Epidermal melanocyte (primary cell): ENCODE data around the gene RPS27A.
A peak's percentile ranks its signal among the peaks of the same experiment; 100 is the strongest.
"Not testable (repeated sequence)": the region's sequence is repeated elsewhere in the genome, so short reads cannot be mapped to it uniquely, and the experiment has no call there.

ENCODE experiments used
- DNase-seq: peaks from one replicate; pipeline ENCODE4 v3.0.0; 2011; ENCODE audit warnings: low spot score; ENCODE audit not compliant: insufficient read length

The RPS27A gene

DNA sequence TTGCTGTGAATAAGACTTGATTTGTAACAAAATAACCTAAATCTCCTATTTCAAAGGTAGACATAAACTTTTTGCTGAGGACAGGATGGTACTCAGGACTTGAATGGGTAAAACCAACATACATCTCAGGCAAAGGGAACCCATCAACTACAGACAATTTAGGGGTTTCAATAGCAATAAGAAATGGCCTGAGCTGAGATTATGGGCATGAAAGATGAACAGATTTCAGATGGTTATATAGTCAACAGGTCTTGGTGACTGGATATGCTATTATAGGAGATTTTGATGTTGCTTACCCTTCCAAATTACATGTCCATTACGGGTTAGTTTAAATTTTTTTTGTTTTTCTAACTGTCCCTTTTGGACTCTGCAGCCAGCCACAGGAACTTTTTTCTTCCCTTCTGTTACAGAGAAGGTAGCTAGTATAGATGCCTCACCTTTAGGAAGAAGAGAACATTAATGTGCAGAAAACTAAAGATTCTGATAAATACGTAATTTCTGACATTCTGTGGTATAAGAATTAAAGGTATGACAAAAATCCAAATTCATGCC is 4.6 kb downstream of the RPS27A start:
- no peak for DNase-seq

DNA sequence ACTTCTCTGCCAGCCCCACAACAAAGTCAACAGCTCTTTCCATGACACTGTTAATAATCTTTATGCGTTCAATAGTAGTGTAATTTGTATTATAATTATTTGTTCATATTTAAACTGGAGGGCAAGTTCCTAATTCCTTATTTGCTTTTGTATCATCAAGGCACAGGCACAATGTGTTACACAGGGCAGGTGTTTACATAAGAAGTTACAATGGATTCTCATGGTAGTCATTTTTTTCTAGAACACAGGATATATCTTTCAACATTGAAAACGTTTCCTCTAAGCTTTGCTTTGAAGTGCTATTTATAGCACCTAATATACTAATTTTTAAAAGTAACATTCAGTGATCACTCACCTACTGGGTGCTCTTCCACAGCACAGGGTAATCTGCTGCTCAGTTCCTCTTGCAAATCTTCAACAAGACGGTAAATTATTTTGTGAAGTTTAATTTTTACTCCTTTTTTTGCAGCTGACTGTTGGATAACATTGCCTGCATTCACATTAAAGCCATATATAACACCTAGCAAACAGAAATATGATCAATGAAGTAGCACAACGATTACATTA is 7.3 kb downstream of the RPS27A start:
- DNase-seq, result no peak

DNA sequence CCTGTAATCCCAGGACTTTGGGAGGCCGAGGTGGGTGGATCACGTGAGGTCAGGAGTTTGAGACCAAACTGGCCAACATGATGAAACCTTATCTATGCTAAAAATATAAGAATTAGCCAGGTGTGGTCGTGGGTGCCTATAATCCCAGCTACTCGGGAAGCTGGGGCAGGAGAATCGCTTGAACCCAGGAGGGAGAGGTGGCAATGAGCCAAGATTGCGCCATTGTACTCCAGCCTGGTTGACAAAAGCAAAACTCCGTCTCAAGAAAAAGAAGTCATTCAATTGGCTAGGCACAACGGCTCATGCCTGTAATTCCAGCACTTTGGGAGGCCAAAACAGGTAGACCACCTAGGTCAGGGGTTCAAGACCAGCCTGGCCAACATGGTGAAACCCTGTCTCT is 9.1 kb downstream of the RPS27A start:
- not testable (repeated sequence) for DNase-seq

DNA sequence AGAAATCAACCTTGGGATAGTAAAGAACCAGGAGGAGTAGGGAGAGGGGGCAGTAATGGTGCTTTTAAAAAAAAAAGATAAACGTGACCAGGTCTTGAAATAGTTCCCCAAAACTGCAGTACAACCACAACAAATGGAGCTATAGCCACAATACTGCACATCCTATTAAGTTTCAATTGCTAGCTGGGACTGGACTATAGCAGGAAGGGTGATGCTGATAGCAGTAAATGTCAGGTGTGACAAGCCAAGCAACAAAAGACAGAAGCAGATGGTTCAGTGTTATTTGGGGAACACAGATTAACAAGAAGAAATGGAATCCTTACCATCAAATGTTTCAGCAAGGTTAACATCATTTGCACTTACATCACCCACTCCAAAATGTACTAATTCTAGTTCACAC is 10.1 kb downstream of the RPS27A start:
- DNase-seq, result no peak

DNA sequence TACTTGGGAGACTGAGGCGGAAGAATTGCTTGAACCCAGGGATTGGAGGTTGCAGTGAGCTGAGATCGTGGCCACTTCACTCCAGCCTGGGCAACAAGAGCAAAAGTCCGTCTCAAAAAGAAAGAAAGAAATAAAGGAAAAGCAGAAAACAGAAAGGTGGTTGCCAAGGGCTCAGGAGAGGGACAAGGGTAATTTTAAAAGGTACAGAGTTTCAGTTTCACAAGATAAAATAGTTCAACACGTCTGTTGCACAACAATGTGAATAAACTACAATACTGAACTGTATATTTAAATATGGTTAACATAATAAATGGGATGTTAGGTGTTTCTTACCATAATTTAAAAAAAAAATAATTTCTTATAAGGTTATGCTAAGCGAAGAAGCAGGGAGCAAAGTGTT is 12.9 kb downstream of the RPS27A start:
- DNase-seq, result no peak

DNA sequence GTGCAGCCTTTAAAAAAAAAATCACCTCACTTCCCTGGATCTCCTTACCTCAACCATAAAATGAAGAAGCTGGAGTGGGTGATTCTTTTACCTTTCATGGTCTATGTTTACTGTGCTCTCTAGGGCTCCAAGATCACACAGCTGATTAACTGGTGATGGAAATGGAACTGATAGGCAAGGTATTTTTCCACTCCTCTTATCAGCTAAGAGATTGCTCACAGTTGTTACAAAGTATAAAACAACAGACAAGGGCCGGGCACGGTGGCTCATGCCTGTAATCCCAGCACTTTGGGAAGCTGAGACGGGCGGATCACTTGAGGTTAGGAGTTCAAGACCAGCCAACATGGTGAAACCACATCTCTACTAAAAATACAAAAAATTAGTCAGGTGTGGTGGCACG is 14.5 kb downstream of the RPS27A start:
- DNase-seq, result no peak

DNA sequence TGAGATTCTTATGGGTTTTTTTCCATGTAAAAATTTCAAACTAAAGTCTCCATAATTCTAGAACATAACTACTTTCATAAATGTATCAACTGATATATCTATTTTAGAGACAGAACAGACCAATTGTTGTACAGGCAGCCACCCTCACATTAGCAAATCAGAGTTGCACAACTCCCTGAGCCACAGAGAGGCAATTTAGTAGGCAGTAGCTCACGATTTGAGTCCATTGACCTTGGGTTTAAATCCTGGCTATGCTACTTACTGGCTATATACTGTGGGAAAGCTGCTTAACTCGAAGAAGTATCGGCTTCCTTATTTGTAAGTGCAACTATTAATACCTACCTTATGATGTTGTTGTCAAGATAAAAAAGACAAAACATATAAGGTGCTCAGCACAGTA is 20.3 kb downstream of the RPS27A start:
- no peak for DNase-seq

DNA sequence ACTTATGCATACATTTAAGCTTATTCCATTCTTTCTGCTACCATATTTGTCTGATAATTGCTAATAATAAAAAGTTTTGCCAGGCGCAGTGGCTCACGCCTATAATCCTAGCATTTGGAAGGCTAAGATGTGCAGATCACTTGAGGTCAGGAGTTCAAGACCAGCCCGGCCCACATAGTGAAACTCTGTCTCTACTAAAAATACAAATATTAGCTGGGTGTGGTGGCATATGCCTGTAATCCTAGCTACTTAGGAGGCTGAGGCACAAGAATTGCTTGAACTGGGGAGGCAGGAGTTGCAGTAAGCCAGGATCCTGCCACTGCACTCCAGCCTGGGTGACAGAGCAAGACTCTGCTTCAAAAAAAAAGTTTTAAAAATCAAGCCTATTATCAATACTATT is 27.1 kb downstream of the RPS27A start:
- not testable (repeated sequence) for DNase-seq

DNA sequence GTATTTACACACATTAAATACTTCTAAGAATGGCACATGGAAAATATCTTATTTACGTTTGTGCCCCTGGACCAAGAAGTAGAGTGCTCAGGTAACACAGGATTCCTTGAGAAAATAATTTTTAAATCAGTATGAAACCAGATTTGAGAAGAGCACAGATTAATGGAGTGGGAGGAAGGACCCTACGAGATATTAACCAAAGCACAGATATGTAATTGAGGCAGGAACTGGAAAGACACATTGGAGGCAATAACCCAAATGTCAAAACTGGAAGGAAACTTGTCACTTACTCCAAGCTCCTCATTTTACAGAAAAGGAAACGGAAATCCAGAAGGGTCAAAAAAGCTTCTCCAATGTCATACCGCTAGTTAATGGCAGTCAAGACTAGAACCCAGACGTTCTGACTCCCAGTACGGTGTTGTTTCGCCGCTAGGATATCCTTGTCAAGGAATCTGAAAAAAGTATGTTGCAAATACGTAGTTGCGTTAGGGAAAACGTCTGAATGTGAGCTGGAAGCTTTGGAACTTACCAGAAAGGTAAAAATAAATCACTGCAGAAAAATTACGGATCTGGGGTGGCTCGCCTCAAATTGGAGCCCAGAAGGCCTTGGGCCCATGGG is 35.9 kb downstream of the RPS27A start:
- no peak for DNase-seq

DNA sequence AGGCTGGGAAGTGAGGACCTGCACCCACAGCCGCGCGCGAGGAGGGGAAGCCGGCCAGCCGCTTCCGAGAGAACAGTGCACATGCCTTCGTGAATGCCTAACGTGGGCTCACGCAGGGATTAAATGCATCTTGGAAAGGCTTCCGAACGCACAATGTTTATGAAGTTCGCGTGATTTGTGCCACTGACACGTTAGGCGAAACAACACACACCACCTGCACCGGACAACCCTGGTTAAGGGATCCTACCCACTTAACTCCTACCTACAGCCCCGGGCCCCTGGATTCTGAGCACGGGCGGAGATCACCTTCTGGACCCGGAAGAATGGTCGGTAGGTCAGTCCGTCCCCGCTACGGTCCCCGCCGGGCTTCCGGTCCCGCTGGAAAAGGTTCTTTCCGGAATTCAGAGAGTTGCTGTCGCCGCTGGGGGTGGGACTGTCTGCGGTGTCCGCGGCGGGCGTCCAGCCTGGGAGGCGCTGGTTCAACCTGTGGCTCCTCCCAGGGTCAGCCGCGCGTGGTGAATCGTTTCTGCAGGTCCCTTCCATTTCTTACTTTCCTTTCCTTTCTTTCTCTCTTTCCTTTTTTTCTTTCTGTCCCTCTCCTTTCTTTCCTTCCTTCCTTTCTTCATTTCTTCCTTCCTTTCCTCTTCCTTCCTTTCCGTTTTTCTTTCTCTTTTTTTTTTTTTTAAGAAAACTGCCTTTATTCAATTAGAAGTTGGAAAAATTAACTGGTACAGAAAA is 36.6 kb downstream of the RPS27A start, which contains the start of gene MTIF2:
MTIF2 (minus strand) TSS at position 325 of the 738 bp plus-strand sequence. CDS start 5,373 bp downstream, outside the sequence.
- DNase-seq, result peak; percentile 86

DNA sequence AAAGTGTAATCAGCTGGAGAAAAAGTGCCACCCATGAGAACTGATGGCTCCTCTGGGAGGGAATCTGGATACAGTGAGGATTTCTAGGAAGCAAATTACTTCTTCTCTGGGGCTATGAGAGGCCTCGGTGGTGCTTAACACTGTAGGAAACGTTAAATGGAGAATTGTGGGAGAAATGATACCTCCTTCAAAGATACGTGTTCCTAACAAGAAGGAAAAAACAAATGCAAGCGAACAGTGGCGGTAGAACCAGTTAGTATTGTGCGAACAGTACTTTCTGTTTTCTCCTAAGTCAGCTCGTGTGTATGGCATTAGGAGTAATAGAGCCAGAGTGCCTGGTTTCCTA is 37.1 kb downstream of the RPS27A start:
- no peak for DNase-seq

DNA sequence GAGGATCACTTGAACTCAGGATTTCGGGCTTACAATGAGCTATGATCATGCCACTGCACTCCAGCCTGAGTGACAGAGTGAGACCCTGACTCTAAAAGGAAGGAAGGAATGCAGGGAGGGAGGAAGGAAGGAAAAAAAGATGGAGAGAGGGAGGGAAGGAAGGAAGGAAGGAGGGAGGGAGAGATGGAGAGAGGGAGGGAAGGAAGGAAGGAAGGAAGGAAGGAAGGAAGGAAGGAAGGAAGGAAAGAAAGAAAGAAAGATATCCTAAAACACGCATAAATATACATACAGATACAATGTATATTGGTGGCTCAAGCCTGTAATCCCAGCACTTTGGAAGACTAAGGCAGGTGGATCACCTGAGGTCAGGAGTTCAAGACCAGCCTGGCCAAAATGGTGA is 41.9 kb downstream of the RPS27A start:
- DNase-seq, result not testable (repeated sequence)

DNA sequence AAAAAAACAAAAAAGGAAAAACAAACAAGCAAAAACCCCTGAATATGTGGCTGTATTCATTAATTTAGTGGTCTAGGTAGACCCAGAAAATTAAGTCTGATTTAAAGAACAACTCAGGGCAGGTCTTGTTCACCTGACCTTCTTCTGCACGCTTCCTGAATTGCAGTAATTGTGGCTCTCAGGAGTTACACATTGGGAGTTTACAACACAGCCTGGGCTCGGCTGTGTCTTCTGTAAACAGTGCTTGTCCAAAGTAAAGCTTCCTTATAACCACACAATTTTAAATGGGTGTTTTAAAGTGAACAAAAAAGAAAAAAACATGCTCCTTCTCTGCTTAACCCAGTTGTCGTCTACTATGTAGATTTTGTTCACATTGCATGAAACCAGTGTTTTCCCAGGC is 44.8 kb downstream of the RPS27A start:
- no peak for DNase-seq

DNA sequence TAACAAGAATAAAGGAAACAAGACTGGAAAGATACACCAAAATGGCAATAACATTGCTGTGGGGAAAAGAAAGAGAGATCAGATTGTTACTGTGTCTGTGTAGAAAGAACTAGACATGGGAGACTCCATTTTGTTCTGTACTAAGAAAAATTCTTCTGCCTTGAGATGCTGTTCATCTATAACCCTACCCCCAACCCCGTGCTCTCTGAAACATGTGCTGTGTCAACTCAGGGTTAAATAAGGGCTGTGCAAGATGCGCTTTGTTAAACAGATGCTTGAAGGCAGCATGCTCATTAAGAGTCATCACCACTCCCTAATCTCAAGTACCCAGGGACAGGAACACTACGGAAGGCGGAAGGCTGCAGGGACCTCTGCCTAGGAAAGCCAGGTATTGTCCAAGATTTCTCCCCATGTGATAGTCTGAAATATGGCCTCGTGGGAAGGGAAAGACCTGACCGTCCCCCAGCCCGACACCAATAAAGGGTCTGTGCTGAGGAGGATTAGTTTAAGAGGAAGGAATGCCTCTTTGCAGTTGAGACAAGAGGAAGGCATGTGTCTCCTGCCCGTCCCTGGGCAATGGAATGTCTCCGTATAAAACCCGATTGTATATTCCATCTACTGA is 46.8 kb downstream of the RPS27A start:
- not testable (repeated sequence) for DNase-seq

DNA sequence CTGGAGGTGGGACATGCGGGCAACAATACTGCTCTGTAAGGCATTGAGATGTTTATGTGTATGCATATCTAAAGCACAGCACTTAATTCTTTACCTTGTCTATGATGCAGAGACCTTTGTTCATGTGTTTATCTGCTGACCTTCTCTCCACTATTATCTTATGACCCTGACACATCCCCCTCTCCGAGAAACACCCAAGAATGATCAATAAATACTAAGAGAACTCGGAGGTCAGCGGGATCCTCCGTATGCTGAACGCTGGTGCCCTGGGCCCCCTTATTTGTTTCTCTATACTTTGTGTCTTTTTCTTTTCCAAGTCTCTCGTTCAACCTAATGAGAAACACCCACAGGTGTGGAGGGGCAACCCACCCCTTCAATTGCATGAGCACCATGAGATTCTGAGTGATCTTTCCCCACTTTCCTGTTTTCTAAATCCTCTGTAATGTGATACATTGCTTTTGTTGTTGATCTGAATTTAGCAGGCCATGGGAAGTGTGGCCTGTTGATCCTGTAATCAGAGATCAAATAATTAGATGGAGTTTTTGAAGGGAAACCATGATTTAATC is 47.5 kb downstream of the RPS27A start:
- not testable (repeated sequence) for DNase-seq

DNA sequence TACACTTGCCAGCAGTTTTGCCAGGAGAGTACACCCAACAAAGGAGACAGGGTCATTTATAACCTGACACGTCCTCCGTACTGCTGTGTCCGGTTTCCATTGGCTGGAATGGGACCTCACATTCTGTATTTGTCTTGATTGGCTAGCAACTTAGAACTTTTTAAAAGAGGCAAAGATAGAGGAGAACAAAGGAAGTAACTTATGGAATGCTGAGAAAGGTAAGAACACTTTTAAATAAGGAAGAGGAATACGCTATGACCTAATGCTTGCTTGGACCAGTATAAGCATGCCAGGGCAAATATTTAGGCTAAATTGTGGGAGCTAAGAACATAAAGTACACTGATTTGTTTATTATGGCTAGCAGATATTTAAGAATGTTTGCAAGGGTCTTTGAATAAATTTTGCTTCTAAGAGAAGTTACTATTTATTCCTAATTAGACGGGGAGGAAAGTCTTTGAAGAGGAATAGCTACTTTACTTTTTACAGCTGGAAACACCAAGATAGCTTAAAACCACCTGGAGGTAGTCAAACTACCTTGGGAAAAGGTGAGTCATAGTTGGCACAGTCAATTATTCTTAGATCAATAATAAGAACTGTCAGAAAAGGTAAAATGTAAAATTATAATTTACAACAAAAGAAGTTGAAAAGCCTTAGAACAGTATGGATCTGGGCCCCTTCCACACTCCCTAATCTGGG is 48.5 kb downstream of the RPS27A start:
- not testable (repeated sequence) for DNase-seq

DNA sequence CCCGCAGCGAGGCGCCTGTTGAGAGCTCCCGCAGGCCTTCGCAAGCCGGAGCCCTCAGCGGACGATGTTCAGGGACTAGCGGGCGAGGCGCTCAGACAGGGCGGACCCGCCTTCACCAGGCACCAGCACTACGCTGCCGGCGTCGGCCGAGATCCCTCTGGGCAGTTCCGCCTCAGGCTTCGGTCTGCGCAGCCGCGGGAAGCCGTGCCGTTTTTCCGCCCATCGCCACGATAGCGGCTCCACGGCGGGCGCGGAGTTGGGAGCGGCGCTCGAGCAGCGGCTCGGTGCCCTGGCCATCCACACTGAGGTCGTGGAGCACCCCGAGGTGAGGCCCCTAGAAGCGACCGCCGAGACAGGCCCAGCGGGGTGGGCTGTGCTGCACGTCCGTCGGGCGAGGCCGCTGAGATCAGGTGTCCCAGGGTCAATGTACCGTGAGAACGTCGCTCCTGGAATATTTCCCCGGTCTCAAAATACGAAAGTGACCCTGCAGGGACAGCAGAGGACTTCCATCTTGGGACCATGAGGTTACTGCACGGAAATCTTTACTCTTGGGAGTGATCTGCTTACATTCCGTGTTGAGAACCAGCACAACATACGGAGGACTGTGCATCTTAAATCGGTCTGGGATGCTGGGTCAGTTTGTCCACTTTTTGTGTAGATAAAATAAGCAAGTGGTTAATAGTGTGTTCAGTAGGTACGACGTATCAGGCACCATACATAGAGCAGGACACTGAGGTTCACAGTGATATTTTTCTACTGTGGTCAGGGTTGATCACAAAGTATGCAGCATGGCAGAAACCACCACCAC is 49.8 kb downstream of the RPS27A start:
- DNase-seq, result peak; percentile 37

DNA sequence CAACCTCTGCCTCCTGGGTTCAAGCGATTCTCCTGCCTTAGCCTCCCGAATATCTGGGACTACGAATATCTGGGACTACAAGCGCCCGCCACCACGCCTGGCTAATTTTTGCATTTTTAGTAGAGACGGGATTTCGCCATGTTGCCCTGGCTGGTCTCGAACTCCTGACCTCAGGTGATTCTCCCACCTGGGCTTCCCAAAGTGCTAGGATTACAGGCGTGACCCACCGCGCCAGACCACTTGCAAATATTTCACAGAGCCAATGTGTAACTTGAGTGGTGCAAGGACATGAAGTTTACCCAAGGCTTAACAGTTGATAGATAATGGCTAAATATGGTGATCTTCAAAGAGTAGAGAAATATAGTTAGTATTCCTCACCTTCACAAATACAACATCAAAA is 50.6 kb downstream of the RPS27A start:
- no peak for DNase-seq
